ENCODE results near the gene CD74. TPM values are rescaled to one million over a fixed set of nuclear protein-coding genes. Genes with fewer than 3 reads are reported as not detected.
A peak's percentile ranks its signal among the peaks of the same experiment; 100 is the strongest.

Gene CD74
- total RNA-seq, 6 experiments from 2014 or later: 0.37 TPM; not detected in 5

- no peak for DNase-seq
- peaks cover 24% of the 10 kb centered on the region for H3K4me1 Mint-ChIP-seq (ENCODE audit: low read depth)
- H3K27me3 Mint-ChIP-seq (ENCODE audit: insufficient read depth): peaks cover 5% of the 10 kb centered on the region
- H3K4me3 Mint-ChIP-seq: no peak overlapping the region
- TF ChIP-seq, protein P1, sequence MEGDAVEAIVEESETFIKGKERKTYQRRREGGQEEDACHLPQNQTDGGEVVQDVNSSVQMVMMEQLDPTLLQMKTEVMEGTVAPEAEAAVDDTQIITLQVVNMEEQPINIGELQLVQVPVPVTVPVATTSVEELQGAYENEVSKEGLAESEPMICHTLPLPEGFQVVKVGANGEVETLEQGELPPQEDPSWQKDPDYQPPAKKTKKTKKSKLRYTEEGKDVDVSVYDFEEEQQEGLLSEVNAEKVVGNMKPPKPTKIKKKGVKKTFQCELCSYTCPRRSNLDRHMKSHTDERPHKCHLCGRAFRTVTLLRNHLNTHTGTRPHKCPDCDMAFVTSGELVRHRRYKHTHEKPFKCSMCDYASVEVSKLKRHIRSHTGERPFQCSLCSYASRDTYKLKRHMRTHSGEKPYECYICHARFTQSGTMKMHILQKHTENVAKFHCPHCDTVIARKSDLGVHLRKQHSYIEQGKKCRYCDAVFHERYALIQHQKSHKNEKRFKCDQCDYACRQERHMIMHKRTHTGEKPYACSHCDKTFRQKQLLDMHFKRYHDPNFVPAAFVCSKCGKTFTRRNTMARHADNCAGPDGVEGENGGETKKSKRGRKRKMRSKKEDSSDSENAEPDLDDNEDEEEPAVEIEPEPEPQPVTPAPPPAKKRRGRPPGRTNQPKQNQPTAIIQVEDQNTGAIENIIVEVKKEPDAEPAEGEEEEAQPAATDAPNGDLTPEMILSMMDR (IDR thresholded peaks at IDR 0.05): no peak
- H3K9me3 Mint-ChIP-seq: no peaks in the 10 kb centered on the region
- peak overlapping the region; percentile 51 for H3K27ac Mint-ChIP-seq
- peaks cover 22% of the 10 kb centered on the region for H3K36me3 Mint-ChIP-seq (ENCODE audit: low read depth)
These were observed 28.5 kb upstream of the CD74 start for GRCh38 chr5:150440948-150441812.

DNA sequence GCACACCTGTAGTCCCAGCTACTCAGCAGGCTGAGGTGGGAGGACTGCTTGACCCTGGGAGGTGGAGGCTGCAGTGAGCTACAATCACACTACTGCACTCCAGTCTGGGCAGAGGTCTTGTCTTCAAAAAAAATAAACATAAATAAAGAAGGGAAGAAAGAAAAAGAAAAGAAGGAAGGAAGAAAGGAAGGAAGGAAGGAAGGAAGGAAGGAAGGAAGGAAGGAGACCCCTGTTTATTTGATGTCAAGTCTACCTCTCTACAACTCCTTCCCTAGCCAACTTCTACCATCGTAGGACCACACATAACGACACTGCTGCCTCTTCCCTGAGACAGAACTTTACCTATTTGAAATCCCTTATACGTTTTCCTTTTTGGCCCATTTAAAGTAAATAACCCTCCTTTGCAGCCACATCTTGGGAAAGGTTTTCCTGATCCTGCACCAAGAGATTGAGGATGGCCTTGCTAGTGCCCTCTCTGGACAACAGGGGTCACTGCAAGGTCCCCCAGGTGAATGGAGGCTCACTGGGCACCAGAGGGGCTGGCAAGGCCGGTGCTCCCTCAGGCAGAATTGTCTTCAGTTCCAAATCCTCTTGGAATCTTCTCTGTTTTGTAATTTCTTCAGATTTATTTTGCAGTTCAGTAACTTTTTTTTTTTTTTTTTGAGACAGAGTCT is 26.3 kb upstream of the CD74 start:
- Mint-ChIP-seq H3K4me3 (no peak overlapping the region), H3K4me1 (ENCODE audit: low read depth) (peaks cover 29% of the 10 kb centered on the region), H3K27me3 (ENCODE audit: insufficient read depth) (peaks cover 6% of the 10 kb centered on the region), H3K9me3 (no peaks in the 10 kb centered on the region), H3K27ac (no peak overlapping the region), H3K36me3 (ENCODE audit: low read depth) (peaks cover 12% of the 10 kb centered on the region)
- TF ChIP-seq, protein P1 (IDR thresholded peaks at IDR 0.05): peak; percentile 75
- DNase-seq: peak; percentile 28

DNA sequence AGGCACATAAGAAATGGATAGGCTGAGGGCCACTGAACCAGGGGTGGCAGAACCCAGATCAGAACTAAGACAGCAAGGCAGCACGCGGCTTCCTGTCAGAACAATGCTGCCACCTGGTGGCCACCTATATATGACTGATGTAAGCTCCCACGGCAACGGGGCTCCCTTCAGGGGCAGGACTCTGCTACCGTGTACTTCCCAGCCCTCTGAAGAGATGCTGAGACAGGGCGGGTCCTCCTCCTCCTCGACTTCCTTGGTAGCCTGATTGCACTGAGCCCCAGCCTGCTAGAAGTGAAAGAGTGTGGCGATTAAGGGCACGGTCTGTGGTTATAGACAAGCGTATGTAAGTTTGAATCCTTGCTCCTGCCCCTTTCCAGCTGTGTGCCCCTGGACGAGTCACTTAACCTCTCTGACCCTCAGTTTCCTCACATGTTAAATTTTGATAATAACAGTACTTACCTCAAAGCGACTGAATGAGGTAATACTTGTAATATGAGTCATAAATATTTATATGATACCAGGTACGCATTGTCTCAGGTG is 23.5 kb upstream of the CD74 start:
- Mint-ChIP-seq H3K4me3 (no peak overlapping the region; the same call in 1 of the 2 replicates), H3K36me3 (ENCODE audit: low read depth) (no peaks in the 10 kb centered on the region), H3K4me1 (ENCODE audit: low read depth) (peaks cover 25% of the 10 kb centered on the region), H3K27me3 (ENCODE audit: insufficient read depth) (peaks cover 2% of the 10 kb centered on the region), H3K27ac (peak overlapping the region; percentile 58), H3K9me3 (no peaks in the 10 kb centered on the region)
- peak; percentile 79 for DNase-seq
- TF ChIP-seq, protein P1 (IDR thresholded peaks at IDR 0.05): peak; percentile 97

DNA sequence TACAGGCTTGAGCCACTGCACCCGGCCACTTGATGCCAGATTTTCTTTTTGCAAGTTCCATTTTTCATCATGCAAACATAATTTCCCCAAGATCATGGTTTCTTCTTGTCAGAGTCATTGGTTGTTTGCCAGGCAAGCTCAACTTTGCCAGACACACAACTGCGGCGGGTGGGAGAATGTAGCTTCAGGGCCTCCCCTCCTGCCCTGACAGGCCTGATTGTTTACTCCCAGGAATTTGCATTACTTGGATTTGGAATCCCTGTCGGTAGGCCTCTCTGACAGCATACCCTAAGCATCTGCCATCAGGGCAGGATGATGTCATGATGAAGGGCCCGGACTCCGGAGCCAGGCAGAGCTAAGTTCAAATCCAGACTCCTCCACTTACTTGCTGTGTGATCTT is 21.8 kb upstream of the CD74 start:
- Mint-ChIP-seq H3K4me3 (no peak overlapping the region), H3K9me3 (no peaks in the 10 kb centered on the region), H3K36me3 (ENCODE audit: low read depth) (no peaks in the 10 kb centered on the region), H3K27ac (peak overlapping the region; percentile 76), H3K27me3 (ENCODE audit: insufficient read depth) (peaks cover 2% of the 10 kb centered on the region), H3K4me1 (ENCODE audit: low read depth) (peaks cover 25% of the 10 kb centered on the region)
- peak; percentile 91 for DNase-seq
- TF ChIP-seq, protein P1 (IDR thresholded peaks at IDR 0.05): no peak

DNA sequence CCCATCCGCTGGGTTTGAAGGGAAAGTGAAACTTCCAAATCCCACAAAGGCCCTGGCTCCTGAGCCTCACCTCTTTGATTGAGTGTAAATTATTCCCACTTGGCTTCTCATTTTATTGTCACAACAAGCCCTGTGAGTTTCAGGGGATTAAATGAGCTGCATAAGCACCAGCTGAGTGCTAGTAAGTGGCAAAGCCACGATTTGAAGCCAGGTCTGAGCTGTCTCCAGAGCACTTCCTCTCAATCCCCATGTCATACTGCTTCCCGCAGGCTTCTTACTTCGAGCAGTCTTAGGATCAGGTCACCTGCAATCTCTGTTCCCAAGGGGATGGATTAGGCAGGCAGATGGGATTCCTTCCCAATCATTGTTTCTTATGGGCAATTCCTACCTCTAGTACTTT is 18.9 kb upstream of the CD74 start:
- Mint-ChIP-seq H3K36me3 (ENCODE audit: low read depth) (no peaks in the 10 kb centered on the region), H3K9me3 (no peaks in the 10 kb centered on the region), H3K4me1 (ENCODE audit: low read depth) (peaks cover 23% of the 10 kb centered on the region), H3K27ac (no peak overlapping the region), H3K4me3 (peak overlapping the region; percentile 22; the same call in 1 of the 2 replicates), H3K27me3 (ENCODE audit: insufficient read depth) (peaks cover 2% of the 10 kb centered on the region)
- DNase-seq: no peak
- TF ChIP-seq, protein P1 (IDR thresholded peaks at IDR 0.05): no peak
